ENCODE measurements around the gene SCN2A.

The SCN2A gene

GRCh38 chr2:165423081-165423480 lies 183.9 kb downstream of the SCN2A start:
- no peak overlapping the region for H2BK120ac ChIP-seq (ENCODE audit: low read depth, low read length)
- no peak overlapping the region for H3K4me3 ChIP-seq (ENCODE audit: low read length in 2 of 2)
- H2AK5ac ChIP-seq (ENCODE audit: low read depth, low read length), result no peak overlapping the region
- H4K91ac ChIP-seq (ENCODE audit: low read depth, low read length, poor library complexity), result no peak overlapping the region
- H3K27me3 ChIP-seq (ENCODE audit: control insufficient read depth in 3 of 3, insufficient read depth in 3 of 3, low read depth in 1 of 3, low read length in 3 of 3), result no peaks in the 10 kb centered on the region
- no peak overlapping the region for H2BK15ac ChIP-seq (ENCODE audit: low read length)
- no peak overlapping the region for H3K9ac ChIP-seq (ENCODE audit: low read depth, low read length, poor library complexity)
- no peak overlapping the region for H2BK5ac ChIP-seq (ENCODE audit: low read length)
- H2AFZ ChIP-seq (ENCODE audit: low read length), result peak overlapping the region; percentile 56
- no peaks in the 10 kb centered on the region for H3K36me3 ChIP-seq (replicated peaks in 1 of 2; ENCODE audit: control insufficient read depth in 2 of 2, insufficient read depth in 2 of 2, low read length in 2 of 2)
- no peak overlapping the region for H4K8ac ChIP-seq (ENCODE audit: low read depth, low read length)
- H3K9me3 ChIP-seq (replicated peaks in 1 of 2; ENCODE audit: control insufficient read depth in 2 of 2, insufficient read depth in 1 of 2, low read depth in 1 of 2, low read length in 2 of 2), result peaks cover 10 to 16% of the 10 kb centered on the region in 2 donors
- H2BK12ac ChIP-seq (ENCODE audit: low read length), result no peak overlapping the region
- peaks cover 0 to 2% of the 10 kb centered on the region in 2 donors for H3K4me1 ChIP-seq (ENCODE audit: control insufficient read depth in 2 of 2, insufficient read depth in 1 of 2, low read depth in 1 of 2, low read length in 2 of 2)
- H3K14ac ChIP-seq (ENCODE audit: low read length), result no peak overlapping the region
- H3K79me1 ChIP-seq (ENCODE audit: low read depth, low read length), result peaks cover 2% of the 10 kb centered on the region
- H3K27ac ChIP-seq (replicated peaks; ENCODE audit: low read length), result no peak overlapping the region
- no CpG with 5 or more reads among the region's 3 CpGs for WGBS, 2 donors (ENCODE audit: extremely low coverage in 2 of 2, insufficient read length in 2 of 2, insufficient replicate concordance in 1 of 2)
- no peak overlapping the region for H3K4ac ChIP-seq (ENCODE audit: low read length)
- no peak overlapping the region for H3K23ac ChIP-seq (ENCODE audit: low read depth, low read length, poor library complexity)
- DNase-seq (ENCODE audit: low spot score), result no peak
- H3K18ac ChIP-seq (ENCODE audit: low read length), result no peak overlapping the region
- no peak overlapping the region for H3K4me2 ChIP-seq (ENCODE audit: insufficient read depth, low read length, poor library complexity, severe bottlenecking)

GRCh38 chr2:165425556-165425955 lies 186.3 kb downstream of the SCN2A start:
- H2BK12ac ChIP-seq (ENCODE audit: low read length), result no peak overlapping the region
- H3K27ac ChIP-seq (replicated peaks; ENCODE audit: low read length), result no peak overlapping the region
- no peak overlapping the region for H2BK5ac ChIP-seq (ENCODE audit: low read length)
- H2AK5ac ChIP-seq (ENCODE audit: low read depth, low read length), result no peak overlapping the region
- no peak for DNase-seq (ENCODE audit: low spot score)
- peaks cover 0 to 2% of the 10 kb centered on the region in 2 donors for H3K4me1 ChIP-seq (ENCODE audit: control insufficient read depth in 2 of 2, insufficient read depth in 1 of 2, low read depth in 1 of 2, low read length in 2 of 2)
- H3K14ac ChIP-seq (ENCODE audit: low read length), result no peak overlapping the region
- H2AFZ ChIP-seq (ENCODE audit: low read length), result no peak overlapping the region
- H3K9ac ChIP-seq (ENCODE audit: low read depth, low read length, poor library complexity), result no peak overlapping the region
- no peak overlapping the region for H3K4me2 ChIP-seq (ENCODE audit: insufficient read depth, low read length, poor library complexity, severe bottlenecking)
- no peak overlapping the region for H3K18ac ChIP-seq (ENCODE audit: low read length)
- H2BK15ac ChIP-seq (ENCODE audit: low read length), result no peak overlapping the region
- no peak overlapping the region for H3K4me3 ChIP-seq (ENCODE audit: low read length in 2 of 2)
- no peak overlapping the region for H3K23ac ChIP-seq (ENCODE audit: low read depth, low read length, poor library complexity)
- H3K4ac ChIP-seq (ENCODE audit: low read length), result no peak overlapping the region
- no peak overlapping the region for H4K8ac ChIP-seq (ENCODE audit: low read depth, low read length)
- H3K79me1 ChIP-seq (ENCODE audit: low read depth, low read length), result peaks cover 2% of the 10 kb centered on the region
- H2BK120ac ChIP-seq (ENCODE audit: low read depth, low read length), result no peak overlapping the region
- H3K9me3 ChIP-seq (replicated peaks in 1 of 2; ENCODE audit: control insufficient read depth in 2 of 2, insufficient read depth in 1 of 2, low read depth in 1 of 2, low read length in 2 of 2), result peaks cover 10 to 16% of the 10 kb centered on the region in 2 donors
- H3K27me3 ChIP-seq (ENCODE audit: control insufficient read depth in 3 of 3, insufficient read depth in 3 of 3, low read depth in 1 of 3, low read length in 3 of 3), result no peaks in the 10 kb centered on the region
- no CpG with 5 or more reads among the region's 2 CpGs for WGBS, 2 donors (ENCODE audit: extremely low coverage in 2 of 2, insufficient read length in 2 of 2, insufficient replicate concordance in 1 of 2)
- no peak overlapping the region for H4K91ac ChIP-seq (ENCODE audit: low read depth, low read length, poor library complexity)
- no peaks in the 10 kb centered on the region for H3K36me3 ChIP-seq (replicated peaks in 1 of 2; ENCODE audit: control insufficient read depth in 2 of 2, insufficient read depth in 2 of 2, low read length in 2 of 2)

GRCh38 chr2:165427686-165428085 lies 188.5 kb downstream of the SCN2A start:
- no peaks in the 10 kb centered on the region for H3K27me3 ChIP-seq (ENCODE audit: control insufficient read depth in 3 of 3, insufficient read depth in 3 of 3, low read depth in 1 of 3, low read length in 3 of 3)
- DNase-seq (ENCODE audit: low spot score), result no peak
- peaks cover 2% of the 10 kb centered on the region for H3K79me1 ChIP-seq (ENCODE audit: low read depth, low read length)
- H4K91ac ChIP-seq (ENCODE audit: low read depth, low read length, poor library complexity), result no peak overlapping the region
- no peak overlapping the region for H2AK5ac ChIP-seq (ENCODE audit: low read depth, low read length)
- H3K14ac ChIP-seq (ENCODE audit: low read length), result peak overlapping the region; percentile 98
- H2BK5ac ChIP-seq (ENCODE audit: low read length), result peak overlapping the region; percentile 59
- no peak overlapping the region for H2AFZ ChIP-seq (ENCODE audit: low read length)
- H2BK12ac ChIP-seq (ENCODE audit: low read length), result peak overlapping the region; percentile 78
- H2BK120ac ChIP-seq (ENCODE audit: low read depth, low read length), result no peak overlapping the region
- peaks cover 0 to 4% of the 10 kb centered on the region in 2 donors for H3K4me1 ChIP-seq (ENCODE audit: control insufficient read depth in 2 of 2, insufficient read depth in 1 of 2, low read depth in 1 of 2, low read length in 2 of 2)
- no peaks in the 10 kb centered on the region for H3K36me3 ChIP-seq (replicated peaks in 1 of 2; ENCODE audit: control insufficient read depth in 2 of 2, insufficient read depth in 2 of 2, low read length in 2 of 2)
- H4K8ac ChIP-seq (ENCODE audit: low read depth, low read length), result no peak overlapping the region
- H3K4ac ChIP-seq (ENCODE audit: low read length), result peak overlapping the region; percentile 95
- peaks cover 4 to 8% of the 10 kb centered on the region in 2 donors for H3K9me3 ChIP-seq (replicated peaks in 1 of 2; ENCODE audit: control insufficient read depth in 2 of 2, insufficient read depth in 1 of 2, low read depth in 1 of 2, low read length in 2 of 2)
- H3K27ac ChIP-seq (replicated peaks; ENCODE audit: low read length), result no peak overlapping the region
- H3K9ac ChIP-seq (ENCODE audit: low read depth, low read length, poor library complexity), result no peak overlapping the region
- H3K4me3 ChIP-seq (ENCODE audit: low read length in 2 of 2), result no peak overlapping the region
- no CpG with 5 or more reads among the region's 4 CpGs for WGBS, 2 donors (ENCODE audit: extremely low coverage in 2 of 2, insufficient read length in 2 of 2, insufficient replicate concordance in 1 of 2)
- peak overlapping the region; percentile 80 for H3K18ac ChIP-seq (ENCODE audit: low read length)
- H3K23ac ChIP-seq (ENCODE audit: low read depth, low read length, poor library complexity), result peak overlapping the region; percentile 73
- peak overlapping the region; percentile 20 for H2BK15ac ChIP-seq (ENCODE audit: low read length)
- H3K4me2 ChIP-seq (ENCODE audit: insufficient read depth, low read length, poor library complexity, severe bottlenecking), result no peak overlapping the region

GRCh38 chr2:165428926-165429325 lies 189.7 kb downstream of the SCN2A start:
- H3K23ac ChIP-seq (ENCODE audit: low read depth, low read length, poor library complexity), result no peak overlapping the region
- no peak overlapping the region for H2BK5ac ChIP-seq (ENCODE audit: low read length)
- H3K4me2 ChIP-seq (ENCODE audit: insufficient read depth, low read length, poor library complexity, severe bottlenecking), result no peak overlapping the region
- no peak overlapping the region for H3K4me3 ChIP-seq (ENCODE audit: low read length in 2 of 2)
- no peak overlapping the region for H2BK12ac ChIP-seq (ENCODE audit: low read length)
- H3K27ac ChIP-seq (replicated peaks; ENCODE audit: low read length), result no peak overlapping the region
- DNase-seq (ENCODE audit: low spot score), result no peak
- no peak overlapping the region for H2AFZ ChIP-seq (ENCODE audit: low read length)
- H3K18ac ChIP-seq (ENCODE audit: low read length), result no peak overlapping the region
- no peak overlapping the region for H3K9ac ChIP-seq (ENCODE audit: low read depth, low read length, poor library complexity)
- WGBS, 2 donors (ENCODE audit: extremely low coverage in 2 of 2, insufficient read length in 2 of 2, insufficient replicate concordance in 1 of 2), result no CpG with 5 or more reads among the region's 1 CpG
- no peak overlapping the region for H4K8ac ChIP-seq (ENCODE audit: low read depth, low read length)
- no peaks in the 10 kb centered on the region for H3K36me3 ChIP-seq (replicated peaks in 1 of 2; ENCODE audit: control insufficient read depth in 2 of 2, insufficient read depth in 2 of 2, low read length in 2 of 2)
- H2BK15ac ChIP-seq (ENCODE audit: low read length), result no peak overlapping the region
- no peaks in the 10 kb centered on the region for H3K27me3 ChIP-seq (ENCODE audit: control insufficient read depth in 3 of 3, insufficient read depth in 3 of 3, low read depth in 1 of 3, low read length in 3 of 3)
- H3K14ac ChIP-seq (ENCODE audit: low read length), result no peak overlapping the region
- H3K4me1 ChIP-seq (ENCODE audit: control insufficient read depth in 2 of 2, insufficient read depth in 1 of 2, low read depth in 1 of 2, low read length in 2 of 2), result peaks cover 0 to 2% of the 10 kb centered on the region in 2 donors
- peaks cover 2% of the 10 kb centered on the region for H3K79me1 ChIP-seq (ENCODE audit: low read depth, low read length)
- H2BK120ac ChIP-seq (ENCODE audit: low read depth, low read length), result no peak overlapping the region
- H3K4ac ChIP-seq (ENCODE audit: low read length), result no peak overlapping the region
- no peak overlapping the region for H4K91ac ChIP-seq (ENCODE audit: low read depth, low read length, poor library complexity)
- no peak overlapping the region for H2AK5ac ChIP-seq (ENCODE audit: low read depth, low read length)
- H3K9me3 ChIP-seq (replicated peaks in 1 of 2; ENCODE audit: control insufficient read depth in 2 of 2, insufficient read depth in 1 of 2, low read depth in 1 of 2, low read length in 2 of 2), result peaks cover 0 to 4% of the 10 kb centered on the region in 2 donors
